ENCODE results near the gene TAF11L14.
"Not testable (repeated sequence)": the region's sequence is repeated elsewhere in the genome, so short reads cannot be mapped to it uniquely, and the experiment has no call there.

The TAF11L14 gene

DNA sequence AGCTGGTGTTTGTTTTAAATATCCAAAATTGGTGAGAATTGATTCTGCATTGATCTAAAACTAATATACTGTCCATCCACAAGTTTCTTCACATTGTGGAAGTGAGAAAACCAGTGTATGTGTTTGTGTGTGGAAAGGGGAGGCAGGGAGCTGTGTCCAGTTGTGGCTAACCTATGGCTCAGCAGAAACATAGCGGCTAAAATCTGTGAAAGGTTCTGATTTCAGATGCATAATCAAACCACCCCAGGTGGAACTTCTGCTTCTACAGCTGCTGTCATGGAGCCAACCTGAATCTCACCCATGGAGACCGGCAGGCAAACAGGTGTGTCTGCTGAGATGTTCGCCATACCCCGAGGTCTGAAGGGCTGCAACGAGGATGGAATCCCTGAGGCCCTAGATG, at the start of gene TAF11L14:
TAF11L14 (plus strand) TSS at position 301 of the 400 bp plus-strand sequence.
- TF ChIP-seq, protein P1, sequence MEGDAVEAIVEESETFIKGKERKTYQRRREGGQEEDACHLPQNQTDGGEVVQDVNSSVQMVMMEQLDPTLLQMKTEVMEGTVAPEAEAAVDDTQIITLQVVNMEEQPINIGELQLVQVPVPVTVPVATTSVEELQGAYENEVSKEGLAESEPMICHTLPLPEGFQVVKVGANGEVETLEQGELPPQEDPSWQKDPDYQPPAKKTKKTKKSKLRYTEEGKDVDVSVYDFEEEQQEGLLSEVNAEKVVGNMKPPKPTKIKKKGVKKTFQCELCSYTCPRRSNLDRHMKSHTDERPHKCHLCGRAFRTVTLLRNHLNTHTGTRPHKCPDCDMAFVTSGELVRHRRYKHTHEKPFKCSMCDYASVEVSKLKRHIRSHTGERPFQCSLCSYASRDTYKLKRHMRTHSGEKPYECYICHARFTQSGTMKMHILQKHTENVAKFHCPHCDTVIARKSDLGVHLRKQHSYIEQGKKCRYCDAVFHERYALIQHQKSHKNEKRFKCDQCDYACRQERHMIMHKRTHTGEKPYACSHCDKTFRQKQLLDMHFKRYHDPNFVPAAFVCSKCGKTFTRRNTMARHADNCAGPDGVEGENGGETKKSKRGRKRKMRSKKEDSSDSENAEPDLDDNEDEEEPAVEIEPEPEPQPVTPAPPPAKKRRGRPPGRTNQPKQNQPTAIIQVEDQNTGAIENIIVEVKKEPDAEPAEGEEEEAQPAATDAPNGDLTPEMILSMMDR (conservative IDR thresholded peaks at IDR 0.05), result no peak
- TF ChIP-seq ZFX (IDR thresholded peaks at IDR 0.05), result no peak

DNA sequence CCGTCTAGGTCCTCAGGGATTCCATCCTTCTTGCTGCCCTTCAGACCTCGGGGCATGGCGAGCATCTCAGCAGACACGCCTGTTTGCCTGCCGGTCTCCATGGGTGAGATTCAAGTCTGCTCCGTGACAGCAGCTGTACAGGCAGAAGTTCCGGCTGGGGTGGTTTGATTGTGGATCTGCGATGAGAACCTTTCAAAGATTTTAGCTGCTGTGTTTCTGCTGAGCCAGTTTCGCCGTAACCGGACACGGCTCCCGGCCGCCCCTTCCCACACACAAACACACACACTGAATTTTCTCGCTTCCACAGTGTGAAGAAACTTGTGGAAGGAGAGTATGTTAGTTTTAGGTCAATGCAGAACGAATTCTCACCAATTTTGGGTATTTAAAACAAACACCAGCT, 48.6 kb upstream of the TAF11L14 start, which contains the start of gene TAF11L7:
TAF11L7 (minus strand) TSS at position 101 of the 400 bp plus-strand sequence.
- not testable (repeated sequence) for H3K27ac ChIP-seq

More for the DNA sequence above, at the start of gene TAF11L14:
- no peak within 1 kb of the TSS for H3K27ac ChIP-seq

DNA sequence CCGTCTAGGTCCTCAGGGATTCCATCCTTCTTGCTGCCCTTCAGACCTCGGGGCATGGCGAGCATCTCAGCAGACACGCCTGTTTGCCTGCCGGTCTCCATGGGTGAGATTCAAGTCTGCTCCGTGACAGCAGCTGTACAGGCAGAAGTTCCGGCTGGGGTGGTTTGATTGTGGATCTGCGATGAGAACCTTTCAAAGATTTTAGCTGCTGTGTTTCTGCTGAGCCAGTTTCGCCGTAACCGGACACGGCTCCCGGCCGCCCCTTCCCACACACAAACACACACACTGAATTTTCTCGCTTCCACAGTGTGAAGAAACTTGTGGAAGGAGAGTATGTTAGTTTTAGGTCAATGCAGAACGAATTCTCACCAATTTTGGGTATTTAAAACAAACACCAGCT, 43.4 kb upstream of the TAF11L14 start, which contains the start of gene TAF11L8:
TAF11L8 (minus strand) TSS at position 101 of the 400 bp plus-strand sequence.
- H3K27ac ChIP-seq, result not testable (repeated sequence)

DNA sequence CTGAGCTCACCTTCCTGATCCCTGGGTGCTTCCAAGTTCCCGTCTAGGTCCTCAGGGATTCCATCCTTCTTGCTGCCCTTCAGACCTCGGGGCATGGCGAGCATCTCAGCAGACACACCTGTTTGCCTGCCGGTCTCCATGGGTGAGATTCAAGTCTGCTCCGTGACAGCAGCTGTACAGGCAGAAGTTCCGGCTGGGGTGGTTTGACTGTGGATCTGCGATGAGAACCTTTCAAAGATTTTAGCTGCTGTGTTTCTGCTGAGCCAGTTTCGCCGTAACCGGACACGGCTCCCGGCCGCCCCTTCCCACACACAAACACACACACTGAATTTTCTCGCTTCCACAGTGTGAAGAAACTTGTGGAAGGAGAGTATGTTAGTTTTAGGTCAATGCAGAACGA, 40.0 kb upstream of the TAF11L14 start, which contains the start of gene TAF11L9:
TAF11L9 (minus strand) TSS at position 140 of the 400 bp plus-strand sequence.
- H3K27ac ChIP-seq, result not testable (repeated sequence)

DNA sequence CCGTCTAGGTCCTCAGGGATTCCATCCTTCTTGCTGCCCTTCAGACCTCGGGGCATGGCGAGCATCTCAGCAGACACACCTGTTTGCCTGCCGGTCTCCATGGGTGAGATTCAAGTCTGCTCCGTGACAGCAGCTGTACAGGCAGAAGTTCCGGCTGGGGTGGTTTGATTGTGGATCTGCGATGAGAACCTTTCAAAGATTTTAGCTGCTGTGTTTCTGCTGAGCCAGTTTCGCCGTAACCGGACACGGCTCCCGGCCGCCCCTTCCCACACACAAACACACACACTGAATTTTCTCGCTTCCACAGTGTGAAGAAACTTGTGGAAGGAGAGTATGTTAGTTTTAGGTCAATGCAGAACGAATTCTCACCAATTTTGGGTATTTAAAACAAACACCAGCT, 36.5 kb upstream of the TAF11L14 start, which contains the start of gene TAF11L10:
TAF11L10 (minus strand) TSS at position 101 of the 400 bp plus-strand sequence.
- H3K27ac ChIP-seq, result not testable (repeated sequence)

DNA sequence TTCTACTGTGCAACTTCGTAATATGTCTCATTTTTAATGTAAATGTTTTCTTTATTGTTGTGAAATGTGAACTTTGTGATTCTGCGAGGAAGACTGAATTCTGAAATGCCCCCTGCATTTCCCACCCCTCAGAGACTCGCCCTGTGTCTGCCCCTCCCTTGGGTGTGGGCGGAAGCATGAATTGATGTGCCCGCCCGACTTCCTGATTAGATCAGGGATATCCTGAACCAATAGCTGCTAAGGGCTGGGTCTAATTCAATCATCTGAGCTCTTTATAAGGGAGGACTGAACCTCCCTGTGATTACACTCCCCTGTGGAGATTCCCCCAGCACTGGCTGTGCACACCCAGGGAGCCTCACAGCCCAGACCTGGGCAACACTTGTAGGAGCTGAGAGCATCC, 30.4 kb upstream of the TAF11L14 start, which contains the start of gene TAF11L11:
TAF11L11 (plus strand) TSS at position 304 of the 400 bp plus-strand sequence.
- not testable (repeated sequence) for H3K27ac ChIP-seq

DNA sequence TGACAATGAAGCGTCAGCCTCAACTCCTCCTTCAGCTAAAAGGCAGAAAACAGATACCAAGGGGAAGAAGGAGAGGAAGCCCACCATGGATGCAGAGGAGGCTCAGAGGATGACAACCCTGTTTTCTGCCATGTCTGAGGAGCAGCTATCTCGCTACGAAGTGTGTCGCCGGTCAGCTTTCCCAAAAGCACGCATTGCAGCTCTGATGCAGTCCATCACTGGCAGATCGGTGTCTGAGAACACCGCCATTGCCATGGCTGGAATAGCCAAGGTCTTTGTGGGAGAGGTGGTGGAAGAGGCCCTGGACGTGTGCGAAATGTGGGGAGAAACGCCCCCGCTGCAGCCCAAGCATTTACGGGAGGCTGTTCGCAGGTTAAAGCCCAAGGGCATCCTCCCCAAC, 29.3 kb upstream of the TAF11L14 start:
- TF ChIP-seq, protein P1 (conservative IDR thresholded peaks at IDR 0.05), result no peak
- TF ChIP-seq ZFX (IDR thresholded peaks at IDR 0.05), result no peak
- no peak overlapping the region for H3K27ac ChIP-seq

DNA sequence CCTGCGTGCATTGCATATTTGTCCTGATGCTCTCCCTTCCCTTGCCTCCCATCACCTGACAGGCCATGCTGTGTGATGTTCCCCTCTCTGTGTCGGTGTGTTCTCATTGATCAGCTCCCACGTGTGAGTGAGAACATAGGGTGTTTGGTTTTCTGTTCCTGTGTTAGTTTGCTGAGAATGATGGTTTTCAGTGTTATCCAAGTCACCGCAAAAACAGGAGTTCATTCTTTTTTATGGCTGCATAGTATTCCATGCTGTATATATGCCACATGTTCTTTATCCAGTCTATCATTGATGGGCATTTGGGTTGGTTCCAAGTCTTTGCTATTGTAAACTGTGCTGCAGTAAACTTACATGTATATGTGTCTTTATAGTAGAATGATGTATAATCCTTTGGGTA, 26.8 kb upstream of the TAF11L14 start:
- not testable (repeated sequence) for H3K27ac ChIP-seq

DNA sequence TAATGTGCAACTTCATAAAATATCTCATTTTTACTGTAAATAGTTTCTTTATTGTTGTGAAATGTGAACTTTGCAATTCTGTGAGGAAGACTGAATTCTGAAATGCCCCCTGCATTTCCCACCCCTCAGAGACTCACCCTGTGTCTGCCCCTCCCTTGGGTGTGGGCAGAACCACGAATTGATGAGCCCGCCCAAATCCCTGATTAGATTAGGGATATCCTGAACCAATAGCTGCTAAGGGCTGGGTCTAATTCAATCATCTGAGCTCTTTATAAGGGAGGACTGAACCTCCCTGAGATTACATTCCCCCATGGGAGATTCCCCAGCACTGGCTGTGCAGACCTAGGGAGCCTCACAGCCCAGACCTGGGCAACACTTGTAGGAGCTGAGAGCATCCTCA, 24.2 kb upstream of the TAF11L14 start, which contains the start of gene TAF11L12:
TAF11L12 (plus strand) TSS at position 301 of the 400 bp plus-strand sequence.
- not testable (repeated sequence) for H3K27ac ChIP-seq

DNA sequence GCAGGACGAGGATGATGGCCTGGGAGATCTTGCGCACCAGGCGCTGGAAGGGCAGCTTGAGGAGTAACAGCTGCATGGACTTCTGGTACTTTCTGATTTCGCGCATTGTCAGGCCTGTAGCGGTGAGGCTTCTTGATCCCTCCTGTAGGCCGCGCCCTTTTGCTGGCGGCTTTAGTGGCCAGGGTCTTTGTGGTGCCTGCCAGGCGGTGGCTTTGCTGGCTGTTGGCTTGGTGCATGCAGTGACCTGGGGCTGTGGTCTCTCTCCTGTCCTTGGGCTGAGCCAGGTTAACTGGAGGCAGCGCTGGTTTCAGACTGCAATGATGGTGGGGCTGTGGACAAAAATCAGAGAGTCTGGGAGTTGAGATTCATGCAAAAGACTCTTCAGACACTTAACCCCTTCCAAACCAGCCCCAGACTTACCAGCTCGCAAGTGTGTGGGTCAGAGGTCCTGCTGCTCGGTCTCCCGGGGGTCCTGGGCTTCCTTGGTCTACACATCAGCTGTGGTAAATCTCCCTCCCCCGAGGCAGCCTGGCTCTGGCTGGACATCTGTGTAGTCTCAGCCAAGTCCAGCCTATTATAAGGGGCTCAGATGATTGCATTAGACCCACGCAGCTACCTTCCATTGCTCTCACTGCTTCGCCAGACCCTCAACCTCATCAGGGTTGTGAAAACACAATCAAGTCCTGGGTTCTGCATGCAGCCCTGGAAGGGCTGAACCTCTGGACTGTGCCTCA, 19.2 kb upstream of the TAF11L14 start:
- no peak overlapping the region for H3K27ac ChIP-seq
- TF ChIP-seq ZFX (IDR thresholded peaks at IDR 0.05), result no peak
- TF ChIP-seq, protein P1 (conservative IDR thresholded peaks at IDR 0.05), result no peak

DNA sequence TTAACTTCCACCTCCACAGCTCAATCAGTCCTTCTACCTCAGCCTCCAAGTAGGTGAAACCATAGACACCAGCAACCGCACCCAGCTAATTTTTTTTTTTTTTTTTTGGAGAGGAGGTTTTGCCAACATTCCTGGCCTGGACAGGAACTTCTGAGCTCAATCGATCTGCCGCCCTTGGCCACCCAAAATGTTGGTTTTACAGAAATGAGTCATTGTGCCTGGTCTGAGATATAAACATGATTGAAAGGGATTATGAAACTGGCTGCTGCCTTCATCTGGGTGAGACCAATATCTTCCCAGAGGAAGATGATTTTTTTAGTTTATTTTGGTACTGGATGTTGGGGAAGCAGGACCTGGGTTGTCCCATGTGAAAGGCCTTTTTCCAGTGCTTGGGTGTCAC, 14.9 kb upstream of the TAF11L14 start:
- TF ChIP-seq, protein P1 (conservative IDR thresholded peaks at IDR 0.05), result no peak
- no peak for TF ChIP-seq ZFX (IDR thresholded peaks at IDR 0.05)
- H3K27ac ChIP-seq, result no peak overlapping the region

Data from C4-2B (cell line).